K562 (cell line): Measurements from ENCODE around the gene YIPF2. TPM values are rescaled to one million over a fixed set of nuclear protein-coding genes. Genes with fewer than 3 reads are reported as not detected.

Experiments
- ATF1 ChIP-seq, 2 experiments: fragments of 450-650 bp in 1 of 2; IDR thresholded peaks; 2 replicates each; pipeline ENCODE4 v1.6.1; 2016; ENCODE audit warnings: missing compliant biosample characterization in 1 of 2, missing genetic modification characterization in 1 of 2
- CBX2 ChIP-seq: fragments of 200-600 bp; sonication (generic); IDR thresholded peaks from one replicate; pipeline ENCODE4 v1.6.1; 2012; ENCODE audit warnings: mild to moderate bottlenecking, low read length, inconsistent platforms; ENCODE audit not compliant: insufficient read depth, poor library complexity, severe bottlenecking
- CBX5 ChIP-seq: IDR thresholded peaks from 2 replicates; pipeline ENCODE4 v1.6.1; 2014; ENCODE audit warnings: low read depth, borderline replicate concordance
- IFI16 ChIP-seq: fragments of 250-450 bp; sonication (Bioruptor Pico); IDR thresholded peaks from 2 replicates; pipeline ENCODE4 v2.1.2; 2022; ENCODE audit warnings: mild to moderate bottlenecking, inconsistent platforms
- KLF13 ChIP-seq: fragments of 450-650 bp; IDR thresholded peaks from 2 replicates; pipeline ENCODE4 v1.6.1; 2016; ENCODE audit warnings: missing genetic modification characterization, low read depth, mild to moderate bottlenecking, missing compliant biosample characterization, moderate library complexity, borderline replicate concordance
- MBD2 ChIP-seq: sonication (generic); IDR thresholded peaks from 2 replicates; pipeline ENCODE4 v1.6.1; 2016; ENCODE audit warnings: low read depth, borderline replicate concordance
- OTX1 ChIP-seq: fragments of 450-650 bp; formaldehyde crosslinking; IDR thresholded peaks from 2 replicates; pipeline ENCODE4 v1.4.0; 2022; ENCODE audit warnings: mild to moderate bottlenecking
- POLR2B ChIP-seq: fragments of 450-650 bp; IDR thresholded peaks from 2 replicates; pipeline ENCODE4 v1.6.1; 2018; ENCODE audit warnings: low read depth; ENCODE audit not compliant: partially characterized antibody
- RBFOX2 ChIP-seq: fragments of 200-400 bp; formaldehyde crosslinking; IDR thresholded peaks from 2 replicates; pipeline ENCODE4 v1.6.1; 2017; ENCODE audit warnings: low read depth, mild to moderate bottlenecking, low read length, moderate library complexity
- RBM17 ChIP-seq: fragments of 200-400 bp; formaldehyde crosslinking; IDR thresholded peaks from 2 replicates; pipeline ENCODE4 v1.6.1; 2017; ENCODE audit warnings: low read depth, mild to moderate bottlenecking, low read length, borderline replicate concordance
- SAP30 ChIP-seq: fragments of 200-600 bp; sonication (generic); IDR thresholded peaks from 2 replicates; pipeline ENCODE4 v1.6.1; 2012; ENCODE audit warnings: borderline replicate concordance, low read depth, mild to moderate bottlenecking, moderate library complexity, low read length, control low read depth, inconsistent platforms; ENCODE audit not compliant: insufficient read depth, poor library complexity, severe bottlenecking
- SRSF3 ChIP-seq: fragments of 200-400 bp; formaldehyde crosslinking; IDR thresholded peaks from 2 replicates; pipeline ENCODE4 v1.6.1; 2016; ENCODE audit warnings: mild to moderate bottlenecking, low read length, moderate library complexity; ENCODE audit not compliant: insufficient read depth
- STAT5B ChIP-seq: fragments of 250-450 bp; sonication (Bioruptor Pico); IDR thresholded peaks from 2 replicates; pipeline ENCODE4 v1.8.0; 2021; ENCODE audit warnings: mild to moderate bottlenecking, inconsistent platforms
- SUPT5H ChIP-seq: fragments of 450-650 bp; IDR thresholded peaks from 2 replicates; pipeline ENCODE4 v1.6.1; 2016
- TAF7 ChIP-seq: fragments of 450-650 bp; IDR thresholded peaks from 2 replicates; pipeline ENCODE4 v1.6.1; 2016; ENCODE audit warnings: missing genetic modification characterization, missing compliant biosample characterization
- TCF7 ChIP-seq: sonication (generic); IDR thresholded peaks from 2 replicates; pipeline ENCODE4 v1.6.1; 2016; ENCODE audit warnings: antibody characterized with exemption, borderline replicate concordance
- TEAD1 ChIP-seq, 2 experiments: fragments of 450-650 bp in 1 of 2; sonication (generic) in 1 of 2; formaldehyde crosslinking; IDR thresholded peaks; 2 replicates each; pipeline versions ENCODE4 v1.4.0 to v1.8.0; 2020 to 2022; ENCODE audit warnings: mild to moderate bottlenecking in 2 of 2, missing genetic modification reagents in 1 of 2
- U2AF1 ChIP-seq: fragments of 200-400 bp; formaldehyde crosslinking; optimal IDR thresholded peaks from 2 replicates; pipeline ENCODE3; 2017; ENCODE audit warnings: mild to moderate bottlenecking, low read depth, low read length, moderate library complexity
- ZNF133 ChIP-seq: fragments of 250-450 bp; sonication (Bioruptor Pico); IDR thresholded peaks from 2 replicates; pipeline ENCODE4 v1.4.0; 2020; ENCODE audit warnings: mild to moderate bottlenecking
- ZNF57 ChIP-seq: fragments of 450-650 bp; formaldehyde crosslinking; IDR thresholded peaks from 2 replicates; pipeline ENCODE4 v1.4.0; 2020; ENCODE audit warnings: mild to moderate bottlenecking, moderate library complexity
- ZNF696 ChIP-seq: fragments of 250-450 bp; sonication (Bioruptor Pico); conservative IDR thresholded peaks from 2 replicates; pipeline ENCODE4 v1.4.0; 2020; ENCODE audit warnings: mild to moderate bottlenecking, moderate library complexity
- ZNF76 ChIP-seq: fragments of 250-450 bp; sonication (Bioruptor Pico); IDR thresholded peaks from 2 replicates; pipeline ENCODE4 v1.4.0; 2020; ENCODE audit warnings: mild to moderate bottlenecking, moderate library complexity, borderline replicate concordance
- ZNF830 ChIP-seq: fragments of 250-450 bp; sonication (Bioruptor Pico); IDR thresholded peaks from 2 replicates; pipeline ENCODE4 v1.5.0; 2021; ENCODE audit warnings: mild to moderate bottlenecking
- polyA plus RNA-seq, 8 experiments: library from polyadenylated mRNA; depleted of rRNA in 4 of 8; stranded (reverse) in 5 of 8; unstranded in 3 of 8; fragments of >200 nt; fragmentation: Nextera tagmentation in 2 of 8; fragmentation: Illumina TruSeq in 1 of 8; extraction: Ambion mirVana in 2 of 8; extraction: Trizol in 1 of 8; gene quantifications; 2 replicates each; pipeline versions ENCODE4 v1.2.1 to v1.2.3, GENCODE V29; 2011 to 2014; ENCODE audit warnings: inconsistent platforms in 1 of 8, missing spikeins in 1 of 8
- total RNA-seq, 7 experiments: library from RNA; depleted of rRNA in 6 of 7; stranded (reverse); fragments of >200 nt in 6 of 7; fragmentation: Illumina TruSeq in 2 of 7; extraction: Trizol in 2 of 7; gene quantifications; 2 replicates each; pipeline versions ENCODE4 v1.2.1 to v1.2.3, GENCODE V29; 2011 to 2021; ENCODE audit warnings: low replicate concordance in 1 of 7
- TF ChIP-seq, protein P1 (sequence below): sonication (generic); formaldehyde crosslinking; IDR thresholded peaks from 2 replicates; pipeline ENCODE4 v1.4.0; 2020; ENCODE audit warnings: mild to moderate bottlenecking, missing genetic modification reagents
- TF ChIP-seq, protein P2 (sequence below): fragments of 450-650 bp; IDR thresholded peaks from 2 replicates; pipeline ENCODE4 v1.6.1; 2016; ENCODE audit warnings: borderline replicate concordance

The YIPF2 gene
- total and polyA plus RNA-seq, 9 of the 15 experiments (the other 6 are each of a cell fraction or from before 2014, with no cell fraction given), result 1.3 to 65.2 (median 31.6) TPM

DNA sequence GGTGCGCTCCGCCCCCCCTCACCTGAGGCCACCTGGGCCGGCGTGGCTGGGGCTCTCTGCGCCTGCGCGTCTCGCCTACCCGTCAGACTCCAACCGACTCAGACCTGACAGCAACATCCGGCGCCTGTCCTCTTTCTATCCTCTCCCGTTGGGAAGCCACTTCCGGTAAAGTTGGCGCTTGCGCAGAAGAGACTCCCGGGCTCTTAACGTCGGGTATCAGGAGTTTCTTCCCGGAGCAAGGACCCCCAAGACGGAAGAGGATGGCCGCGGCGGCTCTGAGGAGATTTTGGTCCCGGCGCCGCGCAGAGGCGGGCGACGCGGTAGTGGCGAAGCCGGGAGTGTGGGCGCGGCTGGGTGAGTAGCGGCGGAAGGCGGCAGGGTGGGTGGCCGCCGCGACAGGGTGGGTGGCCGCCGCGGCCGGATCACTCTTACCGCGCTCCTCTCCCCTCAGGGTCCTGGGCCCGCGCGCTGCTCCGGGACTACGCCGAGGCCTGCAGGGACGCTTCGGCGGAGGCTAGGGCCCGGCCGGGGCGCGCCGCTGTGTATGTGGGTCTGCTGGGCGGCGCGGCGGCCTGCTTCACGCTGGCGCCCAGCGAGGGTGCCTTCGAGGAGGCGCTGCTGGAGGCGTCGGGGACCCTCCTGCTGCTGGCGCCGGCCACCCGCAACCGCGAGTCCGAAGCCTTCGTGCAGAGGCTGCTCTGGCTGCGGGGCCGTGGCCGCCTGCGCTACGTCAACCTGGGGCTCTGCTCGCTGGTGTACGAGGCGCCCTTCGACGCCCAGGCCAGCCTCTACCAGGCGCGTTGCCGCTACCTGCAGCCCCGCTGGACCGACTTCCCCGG is at the start of gene YIPF2, which contains the start of gene TIMM29 (continued):
- TF ChIP-seq CBX5 (no peak), KLF13 (tag) (peak; percentile 61; the same call in 1 of the 2 replicates), CBX2 (no peak), TEAD1 (CRISPR knock-in tag; IDR thresholded peaks at IDR 0.05) (0 out of 4 replicates have a peak, but pooled peaks have one; percentile 18 to 38), POLR2B (peak; percentile 68), ATF1 (CRISPR knock-in tag; IDR thresholded peaks at IDR 0.05) (peak; percentile 35; the same call in 1 of the 2 replicates), ATF1 (tag; IDR thresholded peaks at IDR 0.05) (peak; percentile 77), ZNF76 (CRISPR knock-in tag) (no peak), RBM17 (no peak), ZNF57 (CRISPR knock-in tag) (0 out of 2 replicates have a peak, but pooled peaks have one; percentile 29), TAF7 (tag) (peak; percentile 54; the same call in 1 of the 2 replicates), OTX1 (CRISPR knock-in tag) (0 out of 2 replicates have a peak, but pooled peaks have one; percentile 7), RBFOX2 (peak; percentile 90), ZNF830 (CRISPR knock-in tag) (0 out of 2 replicates have a peak, but pooled peaks have one; percentile 31), U2AF1 (no peak), SUPT5H (peak; percentile 79), MBD2 (peak; percentile 86), ZNF133 (CRISPR knock-in tag) (no peak), ZNF696 (CRISPR knock-in tag) (no peak), TCF7 (peak; percentile 55; the same call in 1 of the 2 replicates), STAT5B (CRISPR knock-in tag) (no peak), IFI16 (CRISPR knock-in tag) (no peak), SRSF3 (no peak), SAP30 (peak; percentile 57)
- TF ChIP-seq, protein P1, sequence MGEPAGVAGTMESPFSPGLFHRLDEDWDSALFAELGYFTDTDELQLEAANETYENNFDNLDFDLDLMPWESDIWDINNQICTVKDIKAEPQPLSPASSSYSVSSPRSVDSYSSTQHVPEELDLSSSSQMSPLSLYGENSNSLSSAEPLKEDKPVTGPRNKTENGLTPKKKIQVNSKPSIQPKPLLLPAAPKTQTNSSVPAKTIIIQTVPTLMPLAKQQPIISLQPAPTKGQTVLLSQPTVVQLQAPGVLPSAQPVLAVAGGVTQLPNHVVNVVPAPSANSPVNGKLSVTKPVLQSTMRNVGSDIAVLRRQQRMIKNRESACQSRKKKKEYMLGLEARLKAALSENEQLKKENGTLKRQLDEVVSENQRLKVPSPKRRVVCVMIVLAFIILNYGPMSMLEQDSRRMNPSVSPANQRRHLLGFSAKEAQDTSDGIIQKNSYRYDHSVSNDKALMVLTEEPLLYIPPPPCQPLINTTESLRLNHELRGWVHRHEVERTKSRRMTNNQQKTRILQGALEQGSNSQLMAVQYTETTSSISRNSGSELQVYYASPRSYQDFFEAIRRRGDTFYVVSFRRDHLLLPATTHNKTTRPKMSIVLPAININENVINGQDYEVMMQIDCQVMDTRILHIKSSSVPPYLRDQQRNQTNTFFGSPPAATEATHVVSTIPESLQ, result no peak
- TF ChIP-seq, protein P2, sequence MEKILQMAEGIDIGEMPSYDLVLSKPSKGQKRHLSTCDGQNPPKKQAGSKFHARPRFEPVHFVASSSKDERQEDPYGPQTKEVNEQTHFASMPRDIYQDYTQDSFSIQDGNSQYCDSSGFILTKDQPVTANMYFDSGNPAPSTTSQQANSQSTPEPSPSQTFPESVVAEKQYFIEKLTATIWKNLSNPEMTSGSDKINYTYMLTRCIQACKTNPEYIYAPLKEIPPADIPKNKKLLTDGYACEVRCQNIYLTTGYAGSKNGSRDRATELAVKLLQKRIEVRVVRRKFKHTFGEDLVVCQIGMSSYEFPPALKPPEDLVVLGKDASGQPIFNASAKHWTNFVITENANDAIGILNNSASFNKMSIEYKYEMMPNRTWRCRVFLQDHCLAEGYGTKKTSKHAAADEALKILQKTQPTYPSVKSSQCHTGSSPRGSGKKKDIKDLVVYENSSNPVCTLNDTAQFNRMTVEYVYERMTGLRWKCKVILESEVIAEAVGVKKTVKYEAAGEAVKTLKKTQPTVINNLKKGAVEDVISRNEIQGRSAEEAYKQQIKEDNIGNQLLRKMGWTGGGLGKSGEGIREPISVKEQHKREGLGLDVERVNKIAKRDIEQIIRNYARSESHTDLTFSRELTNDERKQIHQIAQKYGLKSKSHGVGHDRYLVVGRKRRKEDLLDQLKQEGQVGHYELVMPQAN, result no peak
